SIG-M5 treated with dmso at 0.1 percent for 504 hours (cell line): Measurements from ENCODE around the gene ARHGAP10.

Experiments used
- DNase-seq: peaks from one replicate; lab custom pipeline; 2025; ENCODE audit not compliant: unreplicated experiment; lab: John Stamatoyannopoulos, UW

Gene ARHGAP10

GRCh38 chr4:148017801-148018200 lies 285.9 kb downstream of the ARHGAP10 start:
- no peak for DNase-seq

DNA sequence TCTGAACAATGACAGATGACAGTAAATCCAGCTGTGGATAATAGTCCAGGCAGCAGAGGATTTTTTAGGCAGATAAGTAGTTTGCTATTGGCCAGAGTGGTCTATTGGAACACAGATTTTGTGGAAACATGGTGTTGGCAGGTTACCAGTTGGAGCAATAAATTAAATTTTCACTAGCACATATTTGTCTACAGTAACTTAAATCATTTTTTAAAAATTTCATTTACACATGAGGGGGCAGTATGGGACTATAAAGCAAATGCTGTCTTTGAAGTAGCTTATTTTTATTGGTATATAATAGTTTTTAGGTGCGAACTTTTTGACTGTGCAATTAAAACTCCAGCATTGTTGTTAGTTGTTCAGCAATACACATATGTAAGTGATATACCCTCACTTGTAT lies 289.8 kb downstream of the ARHGAP10 start:
- DNase-seq, result no peak

DNA sequence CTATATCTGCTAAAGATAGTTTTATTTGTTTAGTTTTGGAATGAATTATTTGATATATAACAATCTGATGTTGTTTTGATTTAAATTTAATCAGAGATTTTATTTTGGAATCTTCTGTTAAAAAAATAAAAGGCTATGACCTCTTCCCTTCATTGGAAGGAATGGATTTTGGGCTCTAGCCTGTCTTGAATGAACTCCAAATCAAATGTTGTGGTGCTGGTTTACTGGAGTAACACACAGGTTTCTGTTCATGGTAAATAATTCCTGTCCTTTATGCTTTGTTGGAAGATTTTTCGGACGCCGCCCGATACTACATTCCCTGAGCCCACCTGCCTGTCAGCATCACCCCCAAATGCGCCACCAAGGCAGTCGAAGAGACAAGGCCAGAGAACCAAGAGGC lies 291.1 kb downstream of the ARHGAP10 start:
- DNase-seq, result no peak

DNA sequence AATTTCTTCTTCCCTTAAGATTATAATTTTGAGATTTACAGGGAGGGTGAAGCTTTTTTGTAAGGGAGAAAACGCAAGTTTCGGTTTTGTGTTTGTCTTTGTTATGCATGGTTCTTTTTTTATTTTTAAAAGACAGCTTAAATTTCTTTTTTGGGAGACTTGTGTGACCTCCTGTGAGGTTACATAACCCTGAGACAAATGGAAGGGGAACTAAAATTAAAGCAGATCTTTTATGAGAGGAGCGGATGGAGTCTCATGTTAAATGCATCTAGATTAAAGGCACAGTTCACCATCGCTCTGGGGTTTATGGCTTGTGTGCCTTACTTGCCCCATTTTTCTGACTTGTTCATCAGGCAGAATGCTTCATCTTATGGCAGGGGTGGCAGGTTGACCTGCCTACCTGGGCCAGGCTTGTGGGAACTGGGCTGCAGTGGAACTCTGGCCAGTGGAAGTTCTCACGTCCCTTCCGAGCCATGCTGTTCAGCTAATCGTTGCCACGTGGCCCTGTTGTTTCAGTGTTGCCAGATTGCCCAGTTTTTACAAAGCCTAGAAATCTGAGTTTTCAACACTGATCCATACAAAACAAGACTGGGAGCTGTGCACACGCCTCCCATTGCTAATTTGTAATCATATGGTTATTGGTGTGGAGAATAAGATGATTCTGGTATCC lies 291.8 kb downstream of the ARHGAP10 start:
- DNase-seq, result no peak

GRCh38 chr4:148025981-148026380 lies 294.1 kb downstream of the ARHGAP10 start:
- no peak for DNase-seq

GRCh38 chr4:148027201-148027600 lies 295.3 kb downstream of the ARHGAP10 start:
- DNase-seq, result no peak

- DNase-seq, result no peak
These were observed 297.9 kb downstream of the ARHGAP10 start for GRCh38 chr4:148029781-148030180.

DNA sequence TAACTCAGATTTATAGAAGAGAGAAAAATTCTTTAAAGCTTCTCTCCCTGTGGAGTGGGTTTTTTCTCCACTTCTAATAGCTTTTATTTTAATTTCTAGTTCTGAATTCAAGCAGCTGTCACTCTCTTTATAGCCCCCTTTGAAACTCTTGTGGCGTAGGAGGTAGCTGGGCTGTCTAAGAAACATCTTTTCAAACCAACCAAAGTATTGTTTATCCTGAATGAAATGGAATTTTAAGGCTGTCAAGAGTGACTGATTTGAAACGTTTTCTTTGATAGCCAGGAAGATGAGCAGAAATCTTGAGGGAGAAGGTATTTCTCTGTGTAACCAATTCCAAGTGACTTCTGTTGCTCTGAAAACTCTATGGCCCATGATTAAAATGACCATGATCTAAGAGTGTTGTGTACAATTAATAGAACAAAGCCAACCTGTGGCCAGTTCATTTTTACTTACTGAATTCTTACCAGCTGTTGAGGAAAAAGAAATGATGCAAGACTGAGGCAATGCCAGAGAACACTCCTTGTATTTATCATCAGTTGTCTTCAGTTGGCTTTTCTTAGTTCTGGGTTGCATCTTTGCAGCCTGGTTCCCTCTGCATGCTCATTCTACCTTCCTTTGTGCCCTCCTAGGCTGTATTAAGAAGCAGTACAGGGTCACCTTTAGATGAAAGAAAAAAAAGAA lies 298.4 kb downstream of the ARHGAP10 start:
- no peak for DNase-seq

DNA sequence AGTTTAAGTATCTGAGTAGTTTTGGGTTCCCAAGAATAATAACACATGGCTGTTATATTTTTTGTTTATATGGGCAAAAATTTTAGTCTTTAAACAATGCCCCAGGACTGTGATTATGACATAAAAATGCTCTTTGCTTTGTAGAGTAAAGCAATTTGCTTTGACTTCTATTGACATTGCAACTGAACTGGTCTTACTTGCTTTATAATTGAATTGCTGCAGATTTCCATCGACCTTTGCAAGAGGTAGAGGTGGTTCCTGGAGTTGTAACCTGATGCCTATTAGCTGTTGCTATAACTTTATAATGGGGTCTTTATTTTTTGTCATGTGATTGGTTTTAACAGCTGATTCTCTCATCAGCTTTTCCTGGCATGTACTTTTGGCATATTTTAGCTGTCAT lies 302.9 kb downstream of the ARHGAP10 start:
- DNase-seq, result peak; percentile 31

DNA sequence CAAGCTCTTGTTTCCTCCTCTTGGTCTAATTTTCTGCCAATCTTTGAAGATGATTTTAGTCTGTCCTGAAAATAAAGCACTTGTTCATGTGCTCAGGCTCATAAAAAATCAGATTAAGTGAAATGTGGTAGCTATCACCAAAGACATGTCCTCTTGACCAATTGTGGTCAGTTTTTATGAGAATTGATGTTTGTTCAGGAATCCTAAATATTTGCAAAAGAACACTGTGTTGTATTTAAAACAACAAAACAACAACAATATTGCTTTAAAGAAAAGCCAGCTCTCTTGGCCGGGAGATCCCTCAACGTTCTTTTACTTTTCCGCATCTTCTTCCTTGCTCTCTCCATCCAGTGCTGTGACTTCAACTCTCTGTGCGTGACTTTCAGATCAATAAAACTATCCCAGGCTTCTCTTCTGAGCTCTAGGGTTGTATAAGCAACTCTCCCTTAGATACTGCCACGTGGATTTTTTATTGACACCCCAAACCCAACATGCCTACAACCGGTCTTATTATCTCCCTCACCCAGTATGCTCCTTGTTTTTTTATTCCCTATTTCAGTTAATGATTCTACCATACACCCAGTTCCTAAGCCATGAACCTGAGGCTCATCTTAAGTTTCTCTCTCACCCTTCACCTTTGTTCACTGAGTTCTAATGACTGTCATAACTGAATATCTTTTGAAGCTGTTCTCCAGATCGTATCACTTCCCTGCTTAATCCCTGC lies 309.9 kb downstream of the ARHGAP10 start:
- DNase-seq, result no peak

DNA sequence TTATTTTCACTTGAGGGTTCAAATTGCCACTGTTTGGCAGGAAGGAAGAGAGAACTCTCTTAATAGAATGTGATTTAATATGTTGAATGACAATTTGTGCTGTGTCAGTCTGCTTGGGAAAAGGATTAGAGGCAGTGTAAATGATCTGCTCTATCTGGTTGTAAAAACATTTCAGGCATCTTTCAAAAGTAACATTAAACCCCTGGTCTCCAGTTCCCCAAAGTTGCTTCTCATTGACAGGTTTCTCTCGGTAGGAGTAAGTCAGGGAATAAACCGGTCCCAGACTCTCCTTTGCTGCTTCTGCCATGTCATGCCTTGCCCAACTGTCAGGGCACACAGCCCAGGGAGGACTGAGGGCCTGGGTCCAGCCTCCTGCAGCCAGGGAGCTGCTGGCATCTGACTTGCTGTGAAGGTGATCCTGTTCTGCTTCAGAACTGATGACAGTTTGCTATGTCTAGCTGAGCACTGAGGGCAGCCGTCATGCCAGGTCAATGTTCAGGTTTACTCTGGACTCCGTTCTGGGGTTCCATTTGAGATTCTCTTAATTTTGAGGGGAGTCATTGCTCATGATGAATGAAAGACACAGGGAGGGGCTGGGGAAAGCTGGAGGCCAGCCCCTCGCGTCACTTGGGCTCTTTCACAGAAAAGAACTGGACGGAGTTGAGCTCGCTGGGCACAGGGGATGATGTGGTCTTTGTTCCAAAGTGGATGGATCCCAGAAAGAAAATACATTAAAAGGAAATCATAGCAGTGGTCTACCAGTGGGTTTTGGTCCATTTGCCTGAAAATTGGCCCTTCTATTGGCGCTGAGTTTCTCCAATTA lies 312.4 kb downstream of the ARHGAP10 start:
- no peak for DNase-seq

GRCh38 chr4:148044912-148045352 lies 313.0 kb downstream of the ARHGAP10 start:
- DNase-seq, result peak; percentile 4

- DNase-seq, result no peak
These were observed 316.7 kb downstream of the ARHGAP10 start for GRCh38 chr4:148048598-148048997.

- DNase-seq, result no peak
These were observed 319.5 kb downstream of the ARHGAP10 start for GRCh38 chr4:148051403-148051802.

GRCh38 chr4:148052448-148052847 lies 320.6 kb downstream of the ARHGAP10 start:
- DNase-seq, result no peak

- DNase-seq, result no peak
These were observed 321.6 kb downstream of the ARHGAP10 start for GRCh38 chr4:148053298-148054003.

DNA sequence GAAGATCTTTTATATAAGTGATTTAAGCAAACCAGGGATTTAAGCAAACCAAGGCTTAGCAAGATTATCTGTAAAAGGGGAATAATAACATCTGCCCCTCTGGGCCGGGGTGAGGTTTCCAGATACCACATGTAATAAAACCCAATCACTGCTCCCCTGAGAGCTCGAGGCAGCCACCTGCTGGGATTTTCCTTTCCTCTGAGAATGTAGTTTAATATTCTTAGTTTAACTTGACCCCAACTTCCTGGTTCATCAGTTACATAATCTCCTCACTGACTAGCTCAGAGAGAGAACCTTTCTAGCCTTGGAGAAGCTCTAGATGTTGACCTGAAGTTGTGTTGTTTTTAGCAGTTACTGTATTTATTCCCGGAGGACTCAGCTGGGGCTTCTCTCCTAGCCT lies 322.4 kb downstream of the ARHGAP10 start:
- DNase-seq, result peak; percentile 40

GRCh38 chr4:148055844-148056243 lies 324.0 kb downstream of the ARHGAP10 start:
- DNase-seq, result no peak

DNA sequence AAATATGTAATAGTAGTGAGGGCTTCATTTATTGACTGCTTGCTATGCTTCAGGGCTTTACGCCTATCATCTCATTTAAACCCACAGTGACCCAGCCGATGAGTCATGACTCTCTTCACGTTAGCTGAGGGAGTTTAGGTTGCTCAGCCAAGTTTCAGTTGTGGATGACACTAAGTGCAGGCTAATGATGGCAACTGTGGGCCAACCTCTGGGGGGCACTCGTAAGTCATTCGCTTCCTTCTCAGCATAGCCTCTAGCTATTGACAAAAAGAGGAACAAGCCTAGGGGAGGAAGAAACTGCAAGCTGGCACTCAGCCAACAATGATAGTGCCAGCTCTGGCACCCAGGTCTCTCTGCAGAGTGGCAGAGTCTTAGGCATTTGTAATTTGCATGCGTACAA lies 325.0 kb downstream of the ARHGAP10 start:
- peak; percentile 91 for DNase-seq

GRCh38 chr4:148057516-148057915 lies 325.6 kb downstream of the ARHGAP10 start:
- no peak for DNase-seq
